ENCODE data around the gene PTPN22. TPM values are rescaled to one million over a fixed set of nuclear protein-coding genes. Genes with fewer than 3 reads are reported as not detected.

The PTPN22 gene
- total RNA-seq, 4 donors from 2014 or later = 0.85 to 8.8 (median 2.1) TPM

DNA sequence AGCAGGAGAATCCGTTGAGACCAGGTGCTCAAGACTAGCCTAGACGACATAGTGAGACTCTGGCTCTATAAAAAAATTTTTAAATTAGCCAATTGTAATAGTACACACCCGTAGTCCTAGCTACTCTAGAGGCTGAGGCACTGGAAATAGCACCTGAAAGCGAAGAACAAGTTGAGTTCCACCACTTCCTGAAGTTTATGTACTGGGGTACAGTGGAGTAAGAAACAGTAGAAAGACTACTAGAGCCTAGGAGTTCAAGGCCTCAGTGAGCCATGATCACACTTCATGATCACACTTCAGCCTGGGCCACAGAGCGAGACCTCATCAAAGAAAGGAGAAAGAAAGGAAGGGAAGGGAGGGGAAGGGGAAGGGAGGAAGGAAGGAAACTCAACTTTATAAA, 79.0 kb downstream of the PTPN22 start:
- Histone ChIP-seq H3K4me1 (no peaks in the 10 kb centered on the region), H3K4me3 (no peak overlapping the region), H3K27ac (no peak overlapping the region), H3K9me3 (no peaks in the 10 kb centered on the region), H3K36me3 (no peaks in the 10 kb centered on the region), H3K27me3 (no peaks in the 10 kb centered on the region)
- DNase-seq = no peak
- intact Hi-C loops (cut with DNase I; ENCODE audit: low total_unique reads) = no loop called here
- TF ChIP-seq, protein P1, sequence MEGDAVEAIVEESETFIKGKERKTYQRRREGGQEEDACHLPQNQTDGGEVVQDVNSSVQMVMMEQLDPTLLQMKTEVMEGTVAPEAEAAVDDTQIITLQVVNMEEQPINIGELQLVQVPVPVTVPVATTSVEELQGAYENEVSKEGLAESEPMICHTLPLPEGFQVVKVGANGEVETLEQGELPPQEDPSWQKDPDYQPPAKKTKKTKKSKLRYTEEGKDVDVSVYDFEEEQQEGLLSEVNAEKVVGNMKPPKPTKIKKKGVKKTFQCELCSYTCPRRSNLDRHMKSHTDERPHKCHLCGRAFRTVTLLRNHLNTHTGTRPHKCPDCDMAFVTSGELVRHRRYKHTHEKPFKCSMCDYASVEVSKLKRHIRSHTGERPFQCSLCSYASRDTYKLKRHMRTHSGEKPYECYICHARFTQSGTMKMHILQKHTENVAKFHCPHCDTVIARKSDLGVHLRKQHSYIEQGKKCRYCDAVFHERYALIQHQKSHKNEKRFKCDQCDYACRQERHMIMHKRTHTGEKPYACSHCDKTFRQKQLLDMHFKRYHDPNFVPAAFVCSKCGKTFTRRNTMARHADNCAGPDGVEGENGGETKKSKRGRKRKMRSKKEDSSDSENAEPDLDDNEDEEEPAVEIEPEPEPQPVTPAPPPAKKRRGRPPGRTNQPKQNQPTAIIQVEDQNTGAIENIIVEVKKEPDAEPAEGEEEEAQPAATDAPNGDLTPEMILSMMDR (IDR thresholded peaks at IDR 0.05) = no peak
- no peak for TF ChIP-seq POLR2A (IDR thresholded peaks at IDR 0.05)

DNA sequence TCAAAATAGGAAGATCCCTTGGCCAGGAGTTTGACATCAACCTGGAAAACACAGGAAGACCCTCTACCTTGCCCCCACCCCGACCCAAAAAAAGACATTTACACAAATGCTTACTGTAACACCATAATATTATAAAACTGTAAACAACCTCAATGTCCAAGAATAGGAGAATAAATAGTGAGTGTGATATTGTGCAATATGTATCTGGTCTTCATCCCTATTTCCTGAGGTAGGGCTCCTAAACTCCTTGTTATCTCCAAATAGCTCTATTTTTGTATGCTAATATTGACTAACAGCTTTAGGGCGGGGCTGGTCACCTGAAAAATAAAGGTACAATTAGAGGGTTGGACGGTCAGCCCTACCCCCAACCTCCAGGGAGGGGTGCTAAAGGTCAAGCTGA, 82.7 kb downstream of the PTPN22 start:
- DNase-seq = no peak
- H3K9me3 ChIP-seq = no peaks in the 10 kb centered on the region
- H3K27me3 ChIP-seq = no peaks in the 10 kb centered on the region
- H3K27ac ChIP-seq = no peak overlapping the region
- no peak overlapping the region for H3K4me3 ChIP-seq
- H3K36me3 ChIP-seq = no peaks in the 10 kb centered on the region
- peaks cover 0 to 5% of the 10 kb centered on the region in 2 donors for H3K4me1 ChIP-seq
- TF ChIP-seq, protein P1 (IDR thresholded peaks at IDR 0.05) = no peak
- intact Hi-C loops (cut with DNase I; ENCODE audit: low total_unique reads) = no loop called here

DNA sequence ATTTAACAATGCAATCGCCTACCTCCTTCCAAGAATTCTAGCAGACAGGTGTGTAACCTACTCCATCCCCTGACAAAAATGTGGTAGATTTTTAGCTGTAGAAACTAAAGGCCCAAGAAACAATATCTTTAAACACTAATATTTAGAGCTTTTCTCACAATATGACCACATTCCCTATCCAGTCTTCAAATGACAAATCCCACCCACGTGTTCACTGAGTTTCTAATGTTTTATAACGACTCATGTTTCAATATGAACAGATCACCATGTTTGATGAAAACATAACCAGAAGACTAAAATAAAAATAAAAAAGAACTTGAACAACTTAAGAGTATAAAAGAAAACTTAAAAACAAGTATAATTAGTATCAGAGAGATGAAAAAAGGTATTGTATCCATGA, 83.8 kb downstream of the PTPN22 start:
- intact Hi-C loops (cut with DNase I; ENCODE audit: low total_unique reads) = no loop called here
- H3K4me1 ChIP-seq = peaks cover 3 to 10% of the 10 kb centered on the region in 2 donors
- no peak for DNase-seq

DNA sequence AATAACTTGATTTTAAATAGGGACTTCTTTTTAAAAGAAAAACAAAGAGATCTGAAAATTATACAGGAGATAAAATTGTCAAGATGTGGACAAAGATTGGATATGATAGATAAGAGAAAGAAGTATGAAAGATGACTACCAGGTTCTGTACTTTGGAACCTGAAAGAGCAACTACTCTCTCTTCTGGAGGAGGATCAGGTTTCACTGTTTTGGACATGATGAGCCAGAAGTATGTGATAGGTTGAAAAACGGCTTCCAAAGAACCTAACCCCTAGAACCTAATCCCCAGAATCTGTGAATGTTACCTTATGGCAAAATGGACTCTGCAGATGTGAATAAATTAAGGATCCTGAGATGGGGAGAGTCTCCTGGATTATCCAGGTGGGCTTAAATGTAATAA, 85.4 kb downstream of the PTPN22 start:
- H3K4me1 ChIP-seq = peaks cover 10 to 15% of the 10 kb centered on the region in 2 donors
- no peaks in the 10 kb centered on the region for H3K36me3 ChIP-seq
- H3K4me3 ChIP-seq = no peak overlapping the region
- DNase-seq = no peak
- TF ChIP-seq POLR2A (IDR thresholded peaks at IDR 0.05) = no peak
- TF ChIP-seq, protein P1 (IDR thresholded peaks at IDR 0.05) = no peak
- intact Hi-C loops (cut with DNase I; ENCODE audit: low total_unique reads) = no loop called here
- no peaks in the 10 kb centered on the region for H3K27me3 ChIP-seq
- no peaks in the 10 kb centered on the region for H3K9me3 ChIP-seq
- H3K27ac ChIP-seq = no peak overlapping the region

More for the DNA sequence above, 83.8 kb downstream of the PTPN22 start:
- H3K27ac ChIP-seq = no peak overlapping the region
- TF ChIP-seq, protein P1 (IDR thresholded peaks at IDR 0.05) = no peak
- no peak for TF ChIP-seq POLR2A (IDR thresholded peaks at IDR 0.05)
- H3K36me3 ChIP-seq = no peaks in the 10 kb centered on the region
- no peaks in the 10 kb centered on the region for H3K27me3 ChIP-seq
- no peak overlapping the region for H3K4me3 ChIP-seq
- H3K9me3 ChIP-seq = no peaks in the 10 kb centered on the region

DNA sequence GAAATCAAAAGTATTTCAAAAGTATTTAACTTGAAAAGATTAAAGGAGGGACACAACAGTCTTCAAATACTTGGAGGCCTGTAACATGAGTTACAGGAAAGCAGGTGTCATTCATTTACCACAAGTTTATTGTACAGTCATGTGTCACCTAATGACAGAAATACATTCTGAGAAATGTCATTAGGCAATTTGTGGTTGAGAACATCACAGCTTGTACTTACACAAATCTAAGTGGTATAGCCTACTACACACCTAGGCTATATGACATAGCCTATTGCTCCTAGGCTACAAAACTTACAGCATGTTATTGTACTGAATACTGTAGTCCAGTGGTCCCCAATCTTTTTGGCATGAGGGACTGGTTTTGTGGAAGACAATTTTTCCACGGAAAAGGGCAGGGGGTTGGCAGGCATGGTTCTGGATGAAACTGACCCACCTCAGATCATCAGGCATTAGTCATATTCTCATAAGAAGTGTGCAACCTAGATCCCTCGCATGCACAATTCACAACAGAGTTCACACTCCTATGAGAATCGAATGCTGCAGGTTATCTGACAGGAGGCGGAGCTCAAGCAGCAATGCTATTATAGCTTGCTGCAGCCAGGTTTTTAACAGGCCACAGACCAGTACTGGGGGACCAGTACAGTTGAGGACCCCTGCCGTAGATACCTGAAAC, 87.3 kb downstream of the PTPN22 start:
- TF ChIP-seq POLR2A (IDR thresholded peaks at IDR 0.05) = no peak
- TF ChIP-seq, protein P1 (IDR thresholded peaks at IDR 0.05) = no peak
- Histone ChIP-seq H3K9me3 (no peaks in the 10 kb centered on the region), H3K4me1 (peaks cover 10 to 15% of the 10 kb centered on the region in 2 donors), H3K27me3 (no peaks in the 10 kb centered on the region), H3K27ac (peak overlapping the region in 1 of 2 donors; percentile 45), H3K36me3 (no peaks in the 10 kb centered on the region), H3K4me3 (no peak overlapping the region)
- no peak for DNase-seq
- intact Hi-C loops (cut with DNase I; ENCODE audit: low total_unique reads) = no loop called here

All from uterus (tissue), 4 donors.